ENCODE measurements around the gene TMX2. TPM values are rescaled to one million over a fixed set of nuclear protein-coding genes. Genes with fewer than 3 reads are reported as not detected.

TMX2 gene
- total and polyA plus RNA-seq, 9 of the 15 experiments (the other 6 are each of a cell fraction or from before 2014, with no cell fraction given), result 176 to 433 (median 227) TPM

DNA sequence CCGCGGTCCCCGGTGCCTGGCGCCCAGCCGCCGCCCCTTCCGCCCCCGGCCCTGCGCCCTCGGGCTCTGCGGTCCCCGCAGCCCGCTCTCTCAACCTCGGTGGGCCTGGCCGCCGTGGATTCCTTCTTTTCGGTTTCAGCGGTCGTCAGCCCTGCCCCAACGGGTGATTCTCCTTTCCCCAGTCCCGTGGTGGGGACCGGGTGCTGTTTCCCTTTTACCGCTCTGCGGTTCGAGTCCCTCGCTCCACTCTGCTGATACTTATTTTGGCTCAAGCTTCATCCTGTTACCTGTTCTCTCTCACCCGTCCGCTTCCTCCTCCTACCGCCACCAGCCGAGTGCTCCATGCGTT lies 44.0 kb upstream of the TMX2 start:
- DNase-seq (ENCODE audit: extremely low read depth in 1 of 4, low spot score in 3 of 4) (peak in 2 of 4 experiments; percentile 36 to 46), ATAC-seq (peak; percentile 38), FAIRE-seq (no peak)
- in situ Hi-C loops (cut with MboI), result loop anchor here (10.0 to 25.0 kb wide), 2 partner anchors 136 to 844 kb away; partner anchors contain the start of gene OR5B21
- Histone ChIP-seq H3K9ac (ENCODE audit: insufficient read depth in 1 of 2, low read depth in 2 of 2, low read length in 2 of 2) (peak overlapping the region; percentile 99 to 100), H3K4me2 (ENCODE audit: insufficient read depth, low read length) (peak overlapping the region; percentile 96), H2AFZ (ENCODE audit: low read depth, low read length) (peak overlapping the region; percentile 99), H3K9me1 (ENCODE audit: control insufficient read depth, insufficient read depth, low read length) (no peaks in the 10 kb centered on the region), H3K79me2 (ENCODE audit: control insufficient read depth, insufficient read depth, low read length) (peaks cover 55% of the 10 kb centered on the region), H3K27ac (ENCODE audit: extremely low read depth, low read depth, low read length) (peak overlapping the region; percentile 99), H3K9me3 (replicated peaks; ENCODE audit: control insufficient read depth, insufficient read depth, low read depth, low read length) (no peaks in the 10 kb centered on the region), H3K36me3 (ENCODE audit: control insufficient read depth, insufficient read depth, low read length) (peaks cover 32% of the 10 kb centered on the region), H4K20me1 (replicated peaks; ENCODE audit: control insufficient read depth, insufficient read depth, low read length) (no peaks in the 10 kb centered on the region), H3K4me1 (replicated peaks in 1 of 2; ENCODE audit: control insufficient read depth in 2 of 2, insufficient read depth in 2 of 2, low read length in 2 of 2) (peaks cover 8 to 9% of the 10 kb centered on the region in 2 experiments; a peak in 4 of 5 replicates), H3K4me3 (peak overlapping the region; percentile 98), H3K27me3 (ENCODE audit: control insufficient read depth in 2 of 2, insufficient read depth in 2 of 2, low read length in 2 of 2) (no peaks in the 10 kb centered on the region)
- POLR2A ChIA-PET, result interaction anchor here (0.7 kb wide), 1 partner anchor 8 kb away, joined by 4 read pairs; no protein-coding TSS in a partner anchor
- intact Hi-C loops (cut with micrococcal nuclease), result loop anchor here (5.0 to 10.0 kb wide), 2 partner anchors 396 to 854 kb away; no protein-coding TSS in a partner anchor
- no TSS peak for BruUV-seq (replicated peaks)
- under 1% methylated on average over 24 of the region's 31 CpGs for WGBS (ENCODE audit: insufficient coverage, low coverage, missing lambda C conversion rate)
- CTCF ChIA-PET (ENCODE audit: low intra/inter-chr PET ratio), result interaction anchor here (1.1 kb wide), 1 partner anchor 133 kb away, joined by 3 read pairs; no protein-coding TSS in a partner anchor
- TF ChIP-seq PURB (CRISPR knock-in tag; IDR thresholded peaks at IDR 0.05; ENCODE audit: low read depth) (no peak), ZFX (CRISPR knock-in tag; IDR thresholded peaks at IDR 0.05) (0 out of 2 replicates have a peak, but pooled peaks have one; percentile 64), GATAD2B (IDR thresholded peaks at IDR 0.05; ENCODE audit: borderline replicate concordance) (no peak), KAT7 (CRISPR knock-in tag; IDR thresholded peaks at IDR 0.05; ENCODE audit: borderline replicate concordance) (0 out of 2 replicates have a peak, but pooled peaks have one; percentile 51), ZNF263 (CRISPR knock-in tag; IDR thresholded peaks at IDR 0.05; ENCODE audit: borderline replicate concordance) (peak; percentile 12; the same call in 1 of the 2 replicates), KAT8 (IDR thresholded peaks at IDR 0.05; ENCODE audit: low read depth) (no peak), ZNF165 (CRISPR knock-in tag; IDR thresholded peaks at IDR 0.05; ENCODE audit: borderline replicate concordance) (no peak), FOSL1 (tag; conservative IDR thresholded peaks at IDR 0.05) (no peak; the same call in 1 of the 2 replicates), SAP30 (IDR thresholded peaks at IDR 0.05; ENCODE audit: borderline replicate concordance, insufficient read depth, low read depth, low read length, poor library complexity, severe bottlenecking) (peak; percentile 12), SRSF9 (IDR thresholded peaks at IDR 0.05; ENCODE audit: borderline replicate concordance, low read depth, low read length) (no peak), EGR1 (conservative IDR thresholded peaks at IDR 0.05) (peak; percentile 53), PHB (CRISPR knock-in tag; IDR thresholded peaks at IDR 0.05) (peak; percentile 21; the same call in 1 of the 2 replicates)
- TF ChIP-seq, protein P1, sequence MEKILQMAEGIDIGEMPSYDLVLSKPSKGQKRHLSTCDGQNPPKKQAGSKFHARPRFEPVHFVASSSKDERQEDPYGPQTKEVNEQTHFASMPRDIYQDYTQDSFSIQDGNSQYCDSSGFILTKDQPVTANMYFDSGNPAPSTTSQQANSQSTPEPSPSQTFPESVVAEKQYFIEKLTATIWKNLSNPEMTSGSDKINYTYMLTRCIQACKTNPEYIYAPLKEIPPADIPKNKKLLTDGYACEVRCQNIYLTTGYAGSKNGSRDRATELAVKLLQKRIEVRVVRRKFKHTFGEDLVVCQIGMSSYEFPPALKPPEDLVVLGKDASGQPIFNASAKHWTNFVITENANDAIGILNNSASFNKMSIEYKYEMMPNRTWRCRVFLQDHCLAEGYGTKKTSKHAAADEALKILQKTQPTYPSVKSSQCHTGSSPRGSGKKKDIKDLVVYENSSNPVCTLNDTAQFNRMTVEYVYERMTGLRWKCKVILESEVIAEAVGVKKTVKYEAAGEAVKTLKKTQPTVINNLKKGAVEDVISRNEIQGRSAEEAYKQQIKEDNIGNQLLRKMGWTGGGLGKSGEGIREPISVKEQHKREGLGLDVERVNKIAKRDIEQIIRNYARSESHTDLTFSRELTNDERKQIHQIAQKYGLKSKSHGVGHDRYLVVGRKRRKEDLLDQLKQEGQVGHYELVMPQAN (IDR thresholded peaks at IDR 0.05; ENCODE audit: borderline replicate concordance), result peak; percentile 49; the same call in 1 of the 2 replicates
- TF ChIP-seq, protein P2, sequence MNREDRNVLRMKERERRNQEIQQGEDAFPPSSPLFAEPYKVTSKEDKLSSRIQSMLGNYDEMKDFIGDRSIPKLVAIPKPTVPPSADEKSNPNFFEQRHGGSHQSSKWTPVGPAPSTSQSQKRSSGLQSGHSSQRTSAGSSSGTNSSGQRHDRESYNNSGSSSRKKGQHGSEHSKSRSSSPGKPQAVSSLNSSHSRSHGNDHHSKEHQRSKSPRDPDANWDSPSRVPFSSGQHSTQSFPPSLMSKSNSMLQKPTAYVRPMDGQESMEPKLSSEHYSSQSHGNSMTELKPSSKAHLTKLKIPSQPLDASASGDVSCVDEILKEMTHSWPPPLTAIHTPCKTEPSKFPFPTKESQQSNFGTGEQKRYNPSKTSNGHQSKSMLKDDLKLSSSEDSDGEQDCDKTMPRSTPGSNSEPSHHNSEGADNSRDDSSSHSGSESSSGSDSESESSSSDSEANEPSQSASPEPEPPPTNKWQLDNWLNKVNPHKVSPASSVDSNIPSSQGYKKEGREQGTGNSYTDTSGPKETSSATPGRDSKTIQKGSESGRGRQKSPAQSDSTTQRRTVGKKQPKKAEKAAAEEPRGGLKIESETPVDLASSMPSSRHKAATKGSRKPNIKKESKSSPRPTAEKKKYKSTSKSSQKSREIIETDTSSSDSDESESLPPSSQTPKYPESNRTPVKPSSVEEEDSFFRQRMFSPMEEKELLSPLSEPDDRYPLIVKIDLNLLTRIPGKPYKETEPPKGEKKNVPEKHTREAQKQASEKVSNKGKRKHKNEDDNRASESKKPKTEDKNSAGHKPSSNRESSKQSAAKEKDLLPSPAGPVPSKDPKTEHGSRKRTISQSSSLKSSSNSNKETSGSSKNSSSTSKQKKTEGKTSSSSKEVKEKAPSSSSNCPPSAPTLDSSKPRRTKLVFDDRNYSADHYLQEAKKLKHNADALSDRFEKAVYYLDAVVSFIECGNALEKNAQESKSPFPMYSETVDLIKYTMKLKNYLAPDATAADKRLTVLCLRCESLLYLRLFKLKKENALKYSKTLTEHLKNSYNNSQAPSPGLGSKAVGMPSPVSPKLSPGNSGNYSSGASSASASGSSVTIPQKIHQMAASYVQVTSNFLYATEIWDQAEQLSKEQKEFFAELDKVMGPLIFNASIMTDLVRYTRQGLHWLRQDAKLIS (CRISPR knock-in tag; IDR thresholded peaks at IDR 0.05), result peak; percentile 69; the same call in 1 of the 2 replicates
- TF ChIP-seq, protein P3, sequence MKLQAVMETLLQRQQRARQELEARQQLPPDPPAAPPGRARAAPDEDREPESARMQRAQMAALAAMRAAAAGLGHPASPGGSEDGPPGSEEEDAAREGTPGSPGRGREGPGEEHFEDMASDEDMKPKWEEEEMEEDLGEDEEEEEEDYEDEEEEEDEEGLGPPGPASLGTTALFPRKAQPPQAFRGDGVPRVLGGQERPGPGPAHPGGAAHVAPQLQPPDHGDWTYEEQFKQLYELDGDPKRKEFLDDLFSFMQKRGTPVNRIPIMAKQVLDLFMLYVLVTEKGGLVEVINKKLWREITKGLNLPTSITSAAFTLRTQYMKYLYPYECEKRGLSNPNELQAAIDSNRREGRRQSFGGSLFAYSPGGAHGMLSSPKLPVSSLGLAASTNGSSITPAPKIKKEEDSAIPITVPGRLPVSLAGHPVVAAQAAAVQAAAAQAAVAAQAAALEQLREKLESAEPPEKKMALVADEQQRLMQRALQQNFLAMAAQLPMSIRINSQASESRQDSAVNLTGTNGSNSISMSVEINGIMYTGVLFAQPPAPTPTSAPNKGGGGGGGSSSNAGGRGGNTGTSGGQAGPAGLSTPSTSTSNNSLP (IDR thresholded peaks at IDR 0.05; ENCODE audit: borderline replicate concordance, low read depth, low read length), result no peak
